GM12864 (cell line): Measurements from ENCODE around the gene DRAP1.

Source experiments
- DNase-seq: peaks from one replicate; pipeline ENCODE4 v3.0.0-alpha.2; 2011; ENCODE audit warnings: low read depth
- H3K4me3 ChIP-seq: 2 replicates; pipeline ENCODE4 v1.5.1; 2011; ENCODE audit warnings: mild to moderate bottlenecking, low read depth, low read length, control low read depth
- TF ChIP-seq, protein P1 (sequence below): IDR thresholded peaks from 2 replicates; pipeline ENCODE4 v1.5.1; 2011; ENCODE audit warnings: low read depth, mild to moderate bottlenecking, moderate library complexity, low read length, control low read depth, inconsistent platforms; ENCODE audit errors: missing control alignments

DRAP1 gene

DNA sequence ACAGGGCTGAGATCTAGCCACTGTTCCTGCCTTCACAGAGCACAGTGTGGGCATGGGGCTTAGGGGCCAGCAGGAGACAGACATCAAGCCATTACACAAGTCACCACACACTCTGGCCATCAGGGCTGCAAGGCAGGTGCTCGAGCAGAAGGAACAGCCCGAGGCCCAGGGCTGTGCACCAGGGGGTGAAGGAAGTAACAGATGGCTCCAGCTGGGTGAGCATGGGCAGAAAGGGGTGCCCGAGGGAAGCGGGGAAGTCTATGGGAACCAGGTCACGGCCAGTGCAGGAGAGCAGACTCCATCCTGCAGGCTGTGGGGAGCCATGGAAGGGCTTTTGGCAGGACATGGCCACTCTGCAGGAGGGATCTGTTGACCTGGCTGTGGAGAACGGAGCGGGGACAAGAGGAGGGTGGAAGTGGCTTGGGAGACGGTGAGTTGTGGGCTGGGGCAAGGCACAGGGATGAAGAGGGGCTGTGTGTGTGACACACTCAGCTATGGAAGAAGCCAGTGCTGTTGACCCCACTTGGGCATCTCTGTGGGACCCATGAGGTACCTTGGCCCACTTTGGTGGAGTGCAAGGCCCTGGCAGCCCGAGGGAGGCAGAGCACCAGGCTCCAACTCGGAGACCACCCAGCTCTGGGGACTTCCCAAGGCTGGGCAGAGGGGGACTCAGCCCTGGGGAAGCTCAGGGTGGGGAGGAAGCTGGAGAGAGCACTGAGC lies 4.0 kb upstream of the DRAP1 start:
- no peak for DNase-seq
- no peak overlapping the region for H3K4me3 ChIP-seq
- TF ChIP-seq, protein P1, sequence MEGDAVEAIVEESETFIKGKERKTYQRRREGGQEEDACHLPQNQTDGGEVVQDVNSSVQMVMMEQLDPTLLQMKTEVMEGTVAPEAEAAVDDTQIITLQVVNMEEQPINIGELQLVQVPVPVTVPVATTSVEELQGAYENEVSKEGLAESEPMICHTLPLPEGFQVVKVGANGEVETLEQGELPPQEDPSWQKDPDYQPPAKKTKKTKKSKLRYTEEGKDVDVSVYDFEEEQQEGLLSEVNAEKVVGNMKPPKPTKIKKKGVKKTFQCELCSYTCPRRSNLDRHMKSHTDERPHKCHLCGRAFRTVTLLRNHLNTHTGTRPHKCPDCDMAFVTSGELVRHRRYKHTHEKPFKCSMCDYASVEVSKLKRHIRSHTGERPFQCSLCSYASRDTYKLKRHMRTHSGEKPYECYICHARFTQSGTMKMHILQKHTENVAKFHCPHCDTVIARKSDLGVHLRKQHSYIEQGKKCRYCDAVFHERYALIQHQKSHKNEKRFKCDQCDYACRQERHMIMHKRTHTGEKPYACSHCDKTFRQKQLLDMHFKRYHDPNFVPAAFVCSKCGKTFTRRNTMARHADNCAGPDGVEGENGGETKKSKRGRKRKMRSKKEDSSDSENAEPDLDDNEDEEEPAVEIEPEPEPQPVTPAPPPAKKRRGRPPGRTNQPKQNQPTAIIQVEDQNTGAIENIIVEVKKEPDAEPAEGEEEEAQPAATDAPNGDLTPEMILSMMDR, result no peak

DNA sequence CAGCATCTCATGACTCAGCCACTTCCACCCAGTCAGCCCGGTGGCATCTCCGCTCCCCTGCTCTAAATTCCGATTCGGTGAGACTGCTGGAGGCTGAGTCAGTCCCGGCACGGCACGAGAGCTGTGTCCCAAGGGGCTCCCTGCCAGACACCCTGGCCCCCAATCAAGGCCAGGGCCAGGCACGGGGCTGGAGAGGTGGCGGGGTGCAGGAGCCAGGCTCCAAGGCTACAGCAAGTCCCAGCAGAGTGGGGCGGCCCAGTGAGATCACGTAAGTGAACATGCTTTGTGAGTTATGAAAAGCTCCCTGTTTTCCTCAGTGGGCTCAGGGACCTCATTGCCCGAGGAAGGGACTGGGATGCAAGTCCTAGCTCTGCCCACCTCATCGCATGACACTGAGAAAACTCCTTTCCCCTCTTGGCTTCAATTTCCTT lies 3.4 kb upstream of the DRAP1 start:
- DNase-seq, result no peak
- H3K4me3 ChIP-seq, result no peak overlapping the region

DNA sequence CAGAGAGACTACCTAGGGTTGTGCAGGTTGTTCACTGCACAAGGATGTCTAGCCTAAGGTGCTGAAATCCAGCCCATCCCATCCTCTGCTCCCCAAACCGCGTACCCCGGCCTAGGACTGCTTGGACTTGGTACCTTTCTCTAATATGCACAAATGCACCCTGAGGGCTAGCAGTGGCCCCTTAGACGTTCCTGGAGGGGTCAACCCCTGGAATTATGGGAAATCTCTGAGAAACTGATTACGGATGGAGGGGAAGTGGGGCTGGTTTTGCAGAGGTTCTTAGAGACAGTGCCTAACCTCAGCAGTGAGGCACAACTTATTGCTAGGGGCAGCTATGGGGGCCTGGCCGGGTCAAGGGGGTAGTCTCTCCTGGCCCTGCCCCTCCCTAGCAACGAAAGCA lies 2.8 kb upstream of the DRAP1 start:
- TF ChIP-seq, protein P1, result no peak
- H3K4me3 ChIP-seq, result no peak overlapping the region
- DNase-seq, result no peak

More for the DNA sequence above, 3.4 kb upstream of the DRAP1 start:
- TF ChIP-seq, protein P1, result no peak

GRCh38 chr11:65917077-65917433 lies 2.2 kb upstream of the DRAP1 start:
- TF ChIP-seq, protein P1, result no peak
- DNase-seq, result no peak
- no peak overlapping the region for H3K4me3 ChIP-seq

- DNase-seq, result no peak
- TF ChIP-seq, protein P1, result no peak
- peak overlapping the region; percentile 95 for H3K4me3 ChIP-seq
These were observed 1.6 kb upstream of the DRAP1 start for GRCh38 chr11:65917434-65918210.

GRCh38 chr11:65918211-65919140 lies 750 bp upstream of the DRAP1 start, which contains the start of gene C11orf68:
Gene C11orf68 (minus strand): TSS chr11:65919062. CDS start chr11:65919031, 31 bp downstream.
- TF ChIP-seq, protein P1, result no peak
- no peak for DNase-seq
- H3K4me3 ChIP-seq, result peak within 1 kb of the TSS; percentile 95
